SIG-M5 treated with dmso at 0.1 percent for 504 hours (cell line): Measurements from ENCODE around the gene RMRP.
"Not testable (repeated sequence)": the region's sequence is repeated elsewhere in the genome, so short reads cannot be mapped to it uniquely, and the experiment has no call there.

Experiments used
- DNase-seq: peaks from one replicate; lab custom pipeline; 2025; ENCODE audit not compliant: unreplicated experiment; lab: John Stamatoyannopoulos, UW

RMRP gene

DNA sequence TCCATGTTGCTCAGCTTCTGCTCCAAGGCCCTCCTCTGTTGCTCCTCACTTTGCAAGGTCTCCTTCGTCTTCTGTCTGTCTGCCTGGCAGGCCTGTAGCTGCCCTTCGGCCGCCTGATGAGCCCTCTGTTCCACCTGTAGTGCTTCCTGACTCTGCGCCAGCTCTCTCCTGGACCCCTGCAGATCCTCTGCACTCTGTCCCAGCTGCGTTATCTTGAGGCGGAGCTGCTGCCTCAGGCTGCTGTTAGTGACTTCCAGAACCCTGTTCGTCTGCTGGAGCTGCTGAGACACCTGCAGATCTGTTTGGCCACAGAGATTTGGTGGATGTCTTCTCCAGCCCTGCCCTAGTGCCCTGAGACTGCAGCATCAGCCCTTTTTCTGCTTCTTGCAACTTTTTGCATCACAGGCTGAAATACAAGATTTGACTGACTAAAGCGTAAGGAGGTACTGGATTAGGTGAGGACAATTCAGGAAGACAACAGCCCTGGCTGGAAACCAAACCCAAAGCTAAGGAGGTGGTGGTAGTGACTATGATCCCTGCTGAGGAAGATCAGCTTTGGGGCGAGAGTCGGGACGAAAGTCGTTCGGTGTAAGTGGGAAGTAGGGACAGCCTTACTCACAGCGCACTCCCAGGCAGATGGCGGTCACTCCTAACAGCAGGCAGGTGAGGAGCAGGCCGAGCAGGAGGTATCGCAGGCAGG is 41.7 kb downstream of the RMRP start:
- DNase-seq, result no peak

DNA sequence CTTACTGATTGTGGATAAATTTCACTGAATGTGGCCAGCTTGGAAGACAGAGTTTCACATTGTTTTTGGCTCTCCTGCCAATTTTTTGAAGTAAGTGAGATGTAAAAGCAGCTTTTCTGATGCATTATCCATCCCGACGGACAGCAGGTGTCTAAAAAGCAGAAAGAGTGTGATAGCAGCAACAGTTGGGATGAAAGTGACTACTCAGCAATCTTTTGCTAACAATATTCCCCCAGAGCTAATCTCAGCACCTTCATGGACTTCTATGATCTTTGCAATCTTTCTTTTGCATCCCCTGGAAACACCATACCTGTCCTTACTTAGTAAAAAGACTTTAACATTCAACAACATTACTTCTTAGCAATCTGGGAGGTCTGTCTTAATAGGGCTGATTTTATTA is 45.0 kb downstream of the RMRP start:
- no peak for DNase-seq

DNA sequence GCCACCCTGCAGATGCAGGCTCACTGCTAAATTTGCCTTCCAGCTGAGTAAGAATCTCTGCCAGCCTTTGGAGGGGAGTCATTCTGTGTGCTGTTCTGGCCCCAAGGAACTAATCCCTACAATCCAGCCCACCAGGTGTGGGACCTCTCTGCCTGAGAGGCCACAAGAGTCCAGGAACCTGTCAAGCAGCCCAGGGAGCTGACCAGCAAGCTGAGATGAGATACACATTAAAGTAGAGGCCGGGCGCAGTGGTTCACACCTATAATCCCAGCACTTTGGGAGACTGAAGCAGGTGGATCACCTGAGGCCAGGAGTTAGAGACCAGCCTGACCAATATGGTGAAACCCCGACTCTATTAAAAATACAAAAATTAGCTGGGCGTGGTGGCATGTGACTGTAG is 45.8 kb downstream of the RMRP start:
- not testable (repeated sequence) for DNase-seq

DNA sequence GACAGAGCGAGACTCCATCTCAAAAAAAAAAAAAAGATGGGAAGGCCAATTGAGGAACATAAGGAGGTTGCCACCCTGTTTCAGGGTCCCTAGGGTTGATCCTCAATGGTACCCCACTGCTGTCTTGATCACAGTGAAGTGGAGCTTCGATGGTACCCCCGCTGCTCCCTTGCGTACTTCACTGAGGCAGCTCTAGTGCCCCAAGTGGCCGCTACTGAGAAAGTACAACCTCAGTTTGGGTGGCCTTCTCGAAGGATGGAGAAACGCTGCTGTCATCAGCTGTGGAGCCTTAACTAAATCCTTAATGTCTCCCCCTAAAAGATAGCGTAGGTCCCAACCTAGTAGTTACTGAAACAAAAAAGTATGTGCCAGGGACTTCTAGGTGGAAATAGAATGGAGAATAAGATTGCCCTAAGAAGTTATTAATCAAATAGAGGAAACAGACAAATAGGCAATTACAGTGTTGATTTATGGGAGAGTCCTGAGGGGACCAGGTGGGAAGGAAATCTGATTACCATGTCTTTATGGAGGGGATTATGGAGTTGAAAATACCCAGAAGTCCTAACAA is 46.5 kb downstream of the RMRP start:
- peak; percentile 58 for DNase-seq

DNA sequence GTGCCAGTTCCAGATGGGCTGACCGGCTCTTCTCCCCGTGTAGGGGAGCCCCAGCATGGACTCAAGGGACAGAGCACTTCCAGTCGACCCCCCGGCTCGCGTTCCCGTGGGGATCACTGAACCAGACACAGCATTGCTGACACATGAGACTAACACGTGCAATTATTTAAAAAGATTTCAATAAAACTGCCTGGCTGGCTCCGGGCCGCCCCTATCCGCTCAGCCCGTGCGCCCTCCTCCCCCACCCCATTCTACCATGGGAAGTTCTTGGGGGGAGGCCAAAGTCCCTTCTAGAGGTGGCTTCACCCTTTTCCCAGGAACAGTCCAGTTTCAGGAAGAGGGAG is 48.0 kb downstream of the RMRP start:
- DNase-seq, result no peak

DNA sequence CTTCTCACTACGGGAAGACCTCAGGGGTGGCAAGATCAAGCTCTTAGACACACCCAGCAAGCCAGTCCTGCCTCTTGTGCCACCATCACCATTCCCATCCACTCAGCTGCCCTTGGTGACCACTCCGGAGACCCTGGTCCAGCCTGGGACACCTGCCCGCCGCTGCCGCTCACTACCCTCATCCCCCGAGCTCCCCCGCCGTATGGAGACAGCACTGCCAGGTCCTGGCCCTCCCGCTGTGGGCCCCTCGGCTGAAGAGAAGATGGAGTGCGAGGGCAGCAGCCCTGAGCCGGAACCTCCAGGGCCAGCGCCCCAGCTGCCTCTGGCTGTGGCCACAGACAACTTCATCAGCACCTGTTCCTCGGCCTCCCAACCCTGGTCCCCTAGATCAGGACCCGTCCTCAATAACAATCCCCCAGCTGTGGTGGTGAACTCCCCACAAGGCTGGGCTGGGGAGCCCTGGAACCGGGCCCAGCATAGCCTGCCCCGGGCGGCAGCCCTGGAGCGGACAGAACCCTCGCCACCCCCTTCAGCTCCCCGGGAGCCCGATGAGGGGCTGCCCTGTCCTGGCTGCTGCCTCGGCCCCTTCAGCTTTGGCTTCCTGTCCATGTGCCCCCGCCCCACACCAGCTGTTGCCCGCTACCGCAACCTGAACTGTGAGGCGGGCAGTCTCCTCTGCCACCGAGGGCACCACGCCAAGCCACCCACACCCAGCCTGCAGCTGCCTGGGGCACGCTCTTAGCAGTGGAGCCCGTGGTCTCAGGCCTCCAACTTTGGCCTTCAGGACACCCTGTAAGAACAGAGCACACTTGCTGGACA is 48.6 kb downstream of the RMRP start:
- no peak for DNase-seq

DNA sequence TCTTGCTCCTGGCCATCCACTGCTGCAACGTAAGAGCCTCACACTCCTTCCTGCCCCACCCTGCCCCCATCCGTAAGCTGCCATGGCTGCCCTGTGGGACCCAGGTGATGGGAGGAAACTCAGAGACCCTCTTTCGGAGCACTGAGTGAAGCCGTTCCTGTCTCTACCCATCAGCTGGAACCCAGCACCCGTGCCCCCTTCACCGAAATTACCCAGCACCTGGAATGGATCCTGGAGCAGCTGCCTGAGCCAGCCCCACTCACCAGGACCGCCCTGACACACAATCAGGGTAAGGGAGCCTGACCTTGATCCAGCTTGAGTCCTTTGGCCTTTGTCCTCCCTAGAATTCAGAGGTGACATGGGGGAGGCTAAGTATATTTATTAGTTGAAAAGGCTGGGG is 49.6 kb downstream of the RMRP start:
- DNase-seq, result no peak
